Ishikawa (cell line): ENCODE data around the gene IL22RA2.

Experiments used
- CEBPB ChIP-seq: IDR thresholded peaks from 2 replicates; pipeline ENCODE4 v1.6.1; 2012
- CREB1 ChIP-seq: IDR thresholded peaks from 2 replicates; pipeline ENCODE4 v1.6.1; 2012; ENCODE audit warnings: low read depth
- EGR1 ChIP-seq: IDR thresholded peaks from 2 replicates; pipeline ENCODE4 v1.6.1; 2012
- EP300 ChIP-seq: IDR thresholded peaks from 2 replicates; pipeline ENCODE4 v1.6.1; 2012; ENCODE audit warnings: borderline replicate concordance
- FOXM1 ChIP-seq: IDR thresholded peaks from 2 replicates; pipeline ENCODE4 v1.6.1; 2012; ENCODE audit warnings: low read depth, borderline replicate concordance
- NFIC ChIP-seq: IDR thresholded peaks from 2 replicates; pipeline ENCODE4 v1.6.1; 2012
- RAD21 ChIP-seq: IDR thresholded peaks from 2 replicates; pipeline ENCODE4 v1.6.1; 2012; ENCODE audit warnings: low read depth
- REST ChIP-seq: IDR thresholded peaks from 2 replicates; pipeline ENCODE4 v1.6.1; 2012; ENCODE audit warnings: low read depth, mild to moderate bottlenecking
- TAF1 ChIP-seq: IDR thresholded peaks from 2 replicates; pipeline ENCODE4 v1.6.1; 2012; ENCODE audit warnings: low read depth, mild to moderate bottlenecking
- TCF12 ChIP-seq: IDR thresholded peaks from 2 replicates; pipeline ENCODE4 v1.6.1; 2012; ENCODE audit warnings: low read depth
- TEAD4 ChIP-seq: IDR thresholded peaks from 2 replicates; pipeline ENCODE4 v1.6.1; 2012
- YY1 ChIP-seq: IDR thresholded peaks from 2 replicates; pipeline ENCODE4 v1.6.1; 2012; ENCODE audit warnings: low read depth
- ZBTB7A ChIP-seq: IDR thresholded peaks from 2 replicates; pipeline ENCODE4 v1.6.1; 2012; ENCODE audit warnings: low read depth
- TF ChIP-seq, protein P1 (sequence below): IDR thresholded peaks from 2 replicates; pipeline ENCODE4 v1.6.1; 2012
- TF ChIP-seq, protein P2 (sequence below): IDR thresholded peaks from 2 replicates; pipeline ENCODE4 v1.6.1; 2012

The IL22RA2 gene

DNA sequence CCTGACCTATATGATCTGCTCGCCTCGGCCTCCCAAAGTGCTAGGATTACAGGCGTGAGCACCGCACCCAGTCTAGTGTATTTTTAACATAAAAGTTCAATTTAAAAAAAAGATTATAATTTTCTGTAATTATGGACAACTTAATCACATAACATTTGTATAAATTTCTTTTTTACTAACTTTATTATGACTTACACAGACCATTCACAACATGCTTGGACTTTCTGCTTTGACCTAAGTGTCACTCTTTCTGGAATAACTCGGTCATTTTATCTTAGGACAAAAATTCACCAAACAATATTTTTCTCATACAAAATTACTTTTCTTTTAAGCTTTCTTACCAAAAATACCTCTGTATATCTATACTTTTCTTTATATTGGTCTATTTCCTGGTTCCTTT is 15.4 kb upstream of the IL22RA2 start:
- TF ChIP-seq TEAD4 = no peak
- TF ChIP-seq, protein P1, sequence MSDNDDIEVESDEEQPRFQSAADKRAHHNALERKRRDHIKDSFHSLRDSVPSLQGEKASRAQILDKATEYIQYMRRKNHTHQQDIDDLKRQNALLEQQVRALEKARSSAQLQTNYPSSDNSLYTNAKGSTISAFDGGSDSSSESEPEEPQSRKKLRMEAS = no peak

DNA sequence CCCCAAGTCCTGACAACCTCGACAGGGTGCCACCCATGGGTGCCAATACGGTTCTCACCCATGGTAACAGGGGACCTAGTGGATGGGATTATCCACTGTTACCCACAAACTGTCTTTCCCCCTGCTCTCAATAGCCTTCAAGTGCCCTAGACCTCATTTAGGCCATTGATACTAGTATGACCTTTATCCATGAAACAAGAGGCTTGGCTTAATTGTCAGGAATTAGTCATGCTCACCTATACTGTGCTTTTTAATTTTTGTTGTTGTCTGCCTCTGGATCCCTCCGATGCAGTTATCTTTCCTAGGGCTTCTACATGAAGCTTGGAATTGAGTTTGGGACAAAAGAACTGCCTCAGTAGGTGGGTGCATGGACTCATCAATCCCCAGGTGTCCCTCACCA is 11.8 kb upstream of the IL22RA2 start:
- TF ChIP-seq, protein P1 = no peak
- TF ChIP-seq CREB1 = no peak
- no peak for TF ChIP-seq EP300
- TF ChIP-seq ZBTB7A = no peak
- no peak for TF ChIP-seq NFIC
- TF ChIP-seq YY1 = no peak
- TF ChIP-seq RAD21 = no peak
- TF ChIP-seq REST = no peak
- TF ChIP-seq, protein P2, sequence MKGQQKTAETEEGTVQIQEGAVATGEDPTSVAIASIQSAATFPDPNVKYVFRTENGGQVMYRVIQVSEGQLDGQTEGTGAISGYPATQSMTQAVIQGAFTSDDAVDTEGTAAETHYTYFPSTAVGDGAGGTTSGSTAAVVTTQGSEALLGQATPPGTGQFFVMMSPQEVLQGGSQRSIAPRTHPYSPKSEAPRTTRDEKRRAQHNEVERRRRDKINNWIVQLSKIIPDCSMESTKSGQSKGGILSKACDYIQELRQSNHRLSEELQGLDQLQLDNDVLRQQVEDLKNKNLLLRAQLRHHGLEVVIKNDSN = no peak
- no peak for TF ChIP-seq TCF12
- TF ChIP-seq EGR1 = no peak

- TF ChIP-seq TCF12 = no peak
- TF ChIP-seq TAF1 = no peak
- no peak for TF ChIP-seq EP300
- no peak for TF ChIP-seq CREB1
- TF ChIP-seq, protein P1 = no peak
- no peak for TF ChIP-seq TEAD4
- no peak for TF ChIP-seq RAD21
- no peak for TF ChIP-seq REST
- no peak for TF ChIP-seq CEBPB
- no peak for TF ChIP-seq FOXM1
- TF ChIP-seq YY1 = no peak
- TF ChIP-seq, protein P2 = no peak
- no peak for TF ChIP-seq ZBTB7A
- no peak for TF ChIP-seq NFIC
Observed at GRCh38 chr6:137182654-137183073, 9.2 kb upstream of the IL22RA2 start.

- no peak for TF ChIP-seq TAF1
- TF ChIP-seq FOXM1 = no peak
- no peak for TF ChIP-seq REST
- TF ChIP-seq TEAD4 = no peak
- TF ChIP-seq TCF12 = no peak
- no peak for TF ChIP-seq CEBPB
- TF ChIP-seq, protein P2 = no peak
- no peak for TF ChIP-seq CREB1
- no peak for TF ChIP-seq YY1
- TF ChIP-seq EGR1 = no peak
- TF ChIP-seq NFIC = no peak
Observed at GRCh38 chr6:137181891-137182653, 8.6 kb upstream of the IL22RA2 start.
